Smooth muscle cell of the brain vasculature (primary cell): ENCODE measurements around the gene OR13C8.

Source experiments
- DNase-seq: peaks from one replicate; pipeline ENCODE4 v3.0.0-alpha.2; 2012; ENCODE audit warnings: low read depth, low spot score

The OR13C8 gene

GRCh38 chr9:104611213-104611612, 42.2 kb downstream of the OR13C8 start:
- DNase-seq: no peak

GRCh38 chr9:104617418-104617817, 48.5 kb downstream of the OR13C8 start:
- no peak for DNase-seq

GRCh38 chr9:104618104-104618503, 49.1 kb downstream of the OR13C8 start, which contains the start of gene OR13C9:
TSS of gene OR13C9 (minus strand) at chr9:104618204. CDS start at chr9:104618204, 0 bp downstream.
- no peak for DNase-seq
